ENCODE measurements around the gene MRRF. TPM values are rescaled to one million over a fixed set of nuclear protein-coding genes. Genes with fewer than 3 reads are reported as not detected.

Gene MRRF
- total RNA-seq, 3 donors from 2014 or later: 32.5 to 55.3 (median 44.9) TPM

DNA sequence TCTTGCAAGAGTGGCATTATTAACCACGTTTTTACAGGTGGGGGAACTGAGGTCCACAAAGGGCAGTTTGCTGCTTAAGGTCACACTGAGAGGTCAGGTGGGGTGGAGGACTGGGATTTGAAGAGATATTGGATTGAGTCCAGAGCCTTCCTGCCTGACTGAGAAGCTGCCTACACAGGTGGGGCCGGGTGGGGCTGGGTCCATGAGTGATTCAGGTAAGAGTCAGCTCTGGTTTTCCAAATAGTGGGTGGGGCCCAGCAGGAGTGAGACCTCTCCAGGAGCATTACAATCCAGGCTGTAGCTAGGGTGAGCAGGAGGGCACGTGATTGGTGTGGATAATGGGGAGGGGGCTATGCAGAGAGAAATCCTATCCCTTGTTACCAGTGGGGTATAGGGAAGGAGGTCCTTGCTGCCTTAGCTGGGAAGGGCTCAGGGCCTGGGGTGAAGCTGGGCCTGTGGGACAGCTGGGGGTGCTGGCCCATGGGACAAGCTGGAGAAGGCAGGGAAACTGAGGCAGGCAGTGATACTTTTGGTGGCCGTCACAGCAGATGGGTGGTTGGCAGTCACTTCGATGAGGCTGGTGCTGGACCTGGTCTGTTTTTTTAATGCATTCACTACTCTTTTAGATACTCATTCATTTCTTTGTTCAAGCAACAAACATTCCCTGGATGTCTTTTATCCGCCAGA, 103.2 kb downstream of the MRRF start:
- DNase-seq (ENCODE audit: low spot score in 2 of 2): no peak
- Histone ChIP-seq H3K4me3 (no peak overlapping the region), H3K36me3 (no peaks in the 10 kb centered on the region), H3K9me3 (peaks cover 0 to 6% of the 10 kb centered on the region in 2 donors), H3K27ac (no peak overlapping the region), H3K27me3 (no peaks in the 10 kb centered on the region), H3K4me1 (peaks cover 3 to 6% of the 10 kb centered on the region in 2 donors)
- intact Hi-C loops (cut with DNase I; ENCODE audit: low total_unique reads): no loop called here
- no peak for TF ChIP-seq CTCF (IDR thresholded peaks at IDR 0.05)
- TF ChIP-seq POLR2AphosphoS5 (IDR thresholded peaks at IDR 0.05): no peak
- no peak for TF ChIP-seq POLR2A (IDR thresholded peaks at IDR 0.05)

- H3K27ac ChIP-seq: no peak overlapping the region
- H3K4me1 ChIP-seq: peaks cover 3 to 6% of the 10 kb centered on the region in 2 donors
- intact Hi-C loops (cut with DNase I; ENCODE audit: low total_unique reads): no loop called here
- no peaks in the 10 kb centered on the region for H3K27me3 ChIP-seq
- no peak for TF ChIP-seq CTCF (IDR thresholded peaks at IDR 0.05)
- no peak for TF ChIP-seq POLR2AphosphoS5 (IDR thresholded peaks at IDR 0.05)
- no peak for TF ChIP-seq POLR2A (IDR thresholded peaks at IDR 0.05)
- peaks cover 0 to 6% of the 10 kb centered on the region in 2 donors for H3K9me3 ChIP-seq
- no peak for DNase-seq (ENCODE audit: low spot score in 2 of 2)
- no peaks in the 10 kb centered on the region for H3K36me3 ChIP-seq
- no peak overlapping the region for H3K4me3 ChIP-seq
Measured at GRCh38 chr9:122368642-122369041, 104.0 kb downstream of the MRRF start.

DNA sequence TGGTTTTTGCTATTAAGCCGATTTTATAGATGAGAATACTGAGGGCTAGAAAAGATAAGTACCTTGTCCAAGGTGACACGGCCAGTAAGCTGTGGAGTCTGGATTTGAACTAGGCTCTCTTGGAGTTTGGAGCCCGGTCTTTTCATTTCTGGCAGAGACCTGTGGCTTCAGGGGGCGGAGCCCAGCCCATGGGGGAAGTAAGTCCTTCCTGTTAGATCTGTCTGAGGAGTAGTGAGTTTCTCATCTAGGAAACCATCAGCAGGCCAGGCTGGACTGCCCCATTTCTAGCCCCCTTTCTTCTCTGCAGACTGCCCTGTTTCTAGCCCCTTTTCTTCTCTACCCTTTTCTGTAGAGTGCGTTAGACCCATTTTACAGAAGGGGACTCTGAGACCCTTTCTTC, 105.6 kb downstream of the MRRF start:
- Histone ChIP-seq H3K36me3 (no peaks in the 10 kb centered on the region), H3K27ac (no peak overlapping the region), H3K9me3 (peaks cover 0 to 6% of the 10 kb centered on the region in 2 donors), H3K4me3 (peak overlapping the region; percentile 38 to 66 (median 47)), H3K4me1 (peaks cover 6 to 9% of the 10 kb centered on the region in 2 donors), H3K27me3 (no peaks in the 10 kb centered on the region)
- no peak for DNase-seq (ENCODE audit: low spot score in 2 of 2)
- intact Hi-C loops (cut with DNase I; ENCODE audit: low total_unique reads): no loop called here
- TF ChIP-seq POLR2AphosphoS5 (IDR thresholded peaks at IDR 0.05) (no peak), POLR2A (IDR thresholded peaks at IDR 0.05) (no peak), CTCF (IDR thresholded peaks at IDR 0.05) (no peak)

GRCh38 chr9:122370869-122371755, 106.4 kb downstream of the MRRF start, which contains the start of gene PTGS1:
TSS of gene PTGS1 (plus strand) at chr9:122371024. CDS start at chr9:122371085, 61 bp downstream.
- DNase-seq (ENCODE audit: low spot score in 2 of 2): no peak
- Histone ChIP-seq H3K27me3 (no peaks in the 10 kb centered on the region), H3K9me3 (peaks cover 0 to 6% of the 10 kb centered on the region in 2 donors), H3K27ac (no peak within 1 kb of the TSS), H3K4me1 (peaks cover 6 to 12% of the 10 kb centered on the region in 2 donors), H3K36me3 (no peaks in the 10 kb centered on the region), H3K4me3 (peak within 1 kb of the TSS; percentile 38 to 66 (median 47))
- intact Hi-C loops (cut with DNase I; ENCODE audit: low total_unique reads): no loop called here
- TF ChIP-seq POLR2A (IDR thresholded peaks at IDR 0.05): no peak

GRCh38 chr9:122371846-122372245, 107.2 kb downstream of the MRRF start:
- no peak overlapping the region for H3K4me3 ChIP-seq
- no peak overlapping the region for H3K27ac ChIP-seq
- peaks cover 0 to 6% of the 10 kb centered on the region in 2 donors for H3K9me3 ChIP-seq
- intact Hi-C loops (cut with DNase I; ENCODE audit: low total_unique reads): no loop called here
- H3K36me3 ChIP-seq: no peaks in the 10 kb centered on the region
- TF ChIP-seq CTCF (IDR thresholded peaks at IDR 0.05) (no peak), POLR2AphosphoS5 (IDR thresholded peaks at IDR 0.05) (no peak), POLR2A (IDR thresholded peaks at IDR 0.05) (no peak)
- no peaks in the 10 kb centered on the region for H3K27me3 ChIP-seq
- H3K4me1 ChIP-seq: peaks cover 6 to 12% of the 10 kb centered on the region in 2 donors
- DNase-seq (ENCODE audit: low spot score in 2 of 2): no peak
